HCT116 (cell line): Measurements from ENCODE around the gene CCDC184. TPM values are rescaled to one million over a fixed set of nuclear protein-coding genes. Genes with fewer than 3 reads are reported as not detected.

ENCODE experiments used
- ATAC-seq: fragments of 200-7000 bp; cut with Tn5 transposase; 2 replicates; pipeline ENCODE4 v1.9.1; 2020; ENCODE audit warnings: mild to moderate bottlenecking, moderate library complexity
- BruUV-seq: library from RNA; stranded (reverse); fragments of 400-500 nt; replicated peaks from 2 replicates; lab custom pipeline; 2021; lab: Mats Ljungman, UMichigan
- CTCF ChIA-PET: fragments of 300-600 bp; sonication (Branson Sonifier 250); formaldehyde crosslinking; loops from one replicate; lab custom pipeline; 2021; ENCODE audit warnings: antibody characterized with exemption; lab: Charles Lee
- POLR2A ChIA-PET: fragments of 300-600, 350-600 bp; sonication (Branson Sonifier 250); formaldehyde crosslinking; loops from one replicate; lab custom pipeline; 2021; ENCODE audit warnings: antibody characterized with exemption; lab: Charles Lee
- RAD21 ChIA-PET, 2 experiments: fragments of 300-600 bp; sonication (Branson Sonifier 250); formaldehyde crosslinking; loops; one replicate each; lab custom pipeline; 2023; ENCODE audit warnings: low total read pairs in 2 of 2; ENCODE audit not compliant: uncharacterized antibody in 2 of 2, unreplicated experiment in 2 of 2, low non-redundant PET in 1 of 2; lab: Charles Lee
- DNase-seq: peaks from one replicate; pipeline ENCODE4 v3.0.0-alpha.2; 2010; ENCODE audit warnings: low read depth, low spot score
- H2AFZ ChIP-seq: fragments of 200-600 bp; shearing (Covaris generic), sonication (generic); 2 replicates; pipeline ENCODE4 v1.6.1; 2017; ENCODE audit warnings: low read depth, mixed run types, mixed read lengths, antibody characterized with exemption, low read length; ENCODE audit not compliant: poor library complexity, severe bottlenecking
- H3K27ac ChIP-seq: 2 replicates; pipeline ENCODE4 v1.5.1; 2012; ENCODE audit warnings: low read depth, low read length
- H3K27me3 ChIP-seq: fragments of 200-600 bp; sonication (generic); 2 replicates; pipeline ENCODE4 v1.6.1; 2016; ENCODE audit warnings: mixed run types, low read length, mixed read lengths; ENCODE audit not compliant: insufficient read depth
- H3K36me3 ChIP-seq, 2 experiments: fragments of 200-500 bp in 1 of 2; fragments of 200-600 bp in 1 of 2; sonication (Bioruptor generic) in 1 of 2; sonication (generic) in 1 of 2; 2 replicates each; pipeline versions ENCODE4 v1.5.1 to v1.6.1; 2014 to 2016; ENCODE audit warnings: low read length in 2 of 2, inconsistent platforms in 1 of 2, mixed read lengths in 1 of 2, mixed run types in 1 of 2; ENCODE audit not compliant: insufficient read depth in 2 of 2, control insufficient read depth in 1 of 2
- H3K4me1 ChIP-seq, 2 experiments: fragments of 200-600 bp in 1 of 2; sonication (generic) in 1 of 2; 2 replicates each; pipeline versions ENCODE4 v1.5.1 to v1.6.1; 2012 to 2017; ENCODE audit warnings: low read length in 2 of 2, inconsistent platforms in 1 of 2, mild to moderate bottlenecking in 1 of 2, mixed read lengths in 1 of 2, mixed run types in 1 of 2, moderate library complexity in 1 of 2; ENCODE audit not compliant: insufficient read depth in 2 of 2, control insufficient read depth in 1 of 2
- H3K4me2 ChIP-seq: fragments of 200-600 bp; sonication (generic); 2 replicates; pipeline ENCODE4 v1.6.1; 2017; ENCODE audit warnings: mixed run types, low read length, mixed read lengths
- H3K4me3 ChIP-seq, 2 experiments: fragments of 200-600 bp in 1 of 2; sonication (generic) in 1 of 2; replicated peaks in 1 of 2; 2 replicates each; pipeline ENCODE4 v1.5.1; 2011 to 2016; ENCODE audit warnings: low read length in 2 of 2, control low read depth in 1 of 2, low read depth in 1 of 2, mild to moderate bottlenecking in 1 of 2, mixed read lengths in 1 of 2, mixed run types in 1 of 2
- H3K79me2 ChIP-seq: fragments of 200-600 bp; sonication (generic); 2 replicates; pipeline ENCODE4 v1.6.1; 2017; ENCODE audit warnings: mild to moderate bottlenecking, mixed run types, low read length, moderate library complexity, mixed read lengths; ENCODE audit not compliant: insufficient read depth
- H3K9ac ChIP-seq: fragments of 200-600 bp; sonication (generic); 2 replicates; pipeline ENCODE4 v1.6.1; 2016; ENCODE audit warnings: low read length, mixed read lengths
- H3K9me2 ChIP-seq: fragments of 200-600 bp; sonication (generic), shearing (Covaris generic); 2 replicates; pipeline ENCODE4 v1.6.1; 2017; ENCODE audit warnings: mixed run types, mild to moderate bottlenecking, moderate library complexity; ENCODE audit not compliant: insufficient read depth
- H3K9me3 ChIP-seq, 2 experiments: fragments of 200-500 bp in 1 of 2; fragments of 200-600 bp in 1 of 2; sonication (Bioruptor generic) in 1 of 2; sonication (generic) in 1 of 2; 2 replicates each; pipeline ENCODE4 v1.6.1; 2014 to 2017; ENCODE audit warnings: low read length in 2 of 2, mixed read lengths in 2 of 2, inconsistent platforms in 1 of 2, low read depth in 1 of 2, mild to moderate bottlenecking in 1 of 2, mixed run types in 1 of 2, moderate library complexity in 1 of 2; ENCODE audit not compliant: control insufficient read depth in 1 of 2, insufficient read depth in 1 of 2
- H4K20me1 ChIP-seq: fragments of 200-600 bp; sonication (generic), shearing (Covaris generic); 2 replicates; pipeline ENCODE4 v1.6.1; 2017; ENCODE audit warnings: mixed run types, mild to moderate bottlenecking, moderate library complexity; ENCODE audit not compliant: insufficient read depth
- CTCF ChIP-seq, 3 experiments: fragments of 200-600 bp in 1 of 3; sonication (generic) in 1 of 3; IDR thresholded peaks in 2 of 3; conservative IDR thresholded peaks in 1 of 3; 2 replicates each; pipeline ENCODE4 v1.5.1; 2012 to 2017; ENCODE audit warnings: low read depth in 2 of 3, low read length in 2 of 3, antibody characterized with exemption in 1 of 3, borderline replicate concordance in 1 of 3, control low read depth in 1 of 3, mild to moderate bottlenecking in 1 of 3, mixed read lengths in 1 of 3, mixed run types in 1 of 3, moderate library complexity in 1 of 3; ENCODE audit not compliant: insufficient read depth in 1 of 3
- EGR1 ChIP-seq: IDR thresholded peaks from 2 replicates; pipeline ENCODE4 v1.6.1; 2012; ENCODE audit warnings: low read depth
- RAD21 ChIP-seq: IDR thresholded peaks from 2 replicates; pipeline ENCODE4 v1.6.1; 2012; ENCODE audit warnings: low read depth, mild to moderate bottlenecking
- ZBTB33 ChIP-seq: IDR thresholded peaks from 2 replicates; pipeline ENCODE4 v1.6.1; 2011; ENCODE audit warnings: mild to moderate bottlenecking, low read length, moderate library complexity; ENCODE audit not compliant: insufficient replicate concordance; ENCODE audit errors: extremely low read depth
- ZFX ChIP-seq: fragments of 450-650 bp; IDR thresholded peaks from 2 replicates; pipeline ENCODE4 v1.6.1; 2017
- intact Hi-C: fragments of 100-400 bp; cut with micrococcal nuclease; formaldehyde crosslinking; loops from 2 replicates; pipeline ENCODE4 v1.10.0; 2022
- total RNA-seq: library from RNA; stranded (reverse); gene quantifications from one replicate; pipeline ENCODE4 v1.2.1, GENCODE V29; 2021; ENCODE audit not compliant: unreplicated experiment

CCDC184 gene
- total RNA-seq, 1 experiment from 2014 or later = 0.34 TPM

- CTCF ChIA-PET = interaction anchor here (0.7 to 1.9 kb wide), 9 partner anchors 8 to 447 kb away, joined by 3 to 6 read pairs (median 4); partner anchors contain the start of genes ASB8 and TMEM106C
- Histone ChIP-seq H3K9me3 (no peaks in the 10 kb centered on the region), H3K9ac (no peak overlapping the region), H3K4me1 (peaks cover 4 to 12% of the 10 kb centered on the region in 2 experiments; a peak in 2 of 4 replicates), H3K27ac (no peak overlapping the region), H4K20me1 (no peaks in the 10 kb centered on the region), H2AFZ (no peak overlapping the region), H3K4me2 (no peak overlapping the region), H3K27me3 (no peaks in the 10 kb centered on the region), H3K79me2 (no peaks in the 10 kb centered on the region), H3K36me3 (no peaks in the 10 kb centered on the region), H3K4me3 (no peak overlapping the region), H3K9me2 (no peaks in the 10 kb centered on the region)
- peak; percentile 57 for DNase-seq
- intact Hi-C loops = loop anchor here (5.0 to 10.0 kb wide), 4 partner anchors 227 to 428 kb away; partner anchors contain the start of genes TMEM106C and VDR
- TF ChIP-seq ZFX = no peak
- peak; percentile 72 to 90 (median 85); a peak in 5 of 6 replicates for TF ChIP-seq CTCF (IDR thresholded peaks at IDR 0.05 in 2 of 3, conservative IDR thresholded peaks at IDR 0.05 in 1 of 3; ENCODE audit: borderline replicate concordance in 1 of 3, insufficient read depth in 1 of 3, low read depth in 2 of 3, low read length in 2 of 3)
- peak; percentile 80 for TF ChIP-seq RAD21
- TF ChIP-seq ZBTB33 = no peak
- 0 out of 2 replicates have a peak, but pooled peaks have one; percentile 30 for TF ChIP-seq EGR1
- BruUV-seq = no TSS peak
- peak; percentile 77 for ATAC-seq
- POLR2A ChIA-PET = no interaction called here
- RAD21 ChIA-PET = no interaction called here
Measured at GRCh38 chr12:48189331-48190125, 6.1 kb downstream of the CCDC184 start.
